KMS-11 (cell line): ENCODE data around the gene ORAI2.
"Not testable (repeated sequence)": the region's sequence is repeated elsewhere in the genome, so short reads cannot be mapped to it uniquely, and the experiment has no call there.

Source experiments
- H2AFZ ChIP-seq: fragments of 200-600 bp; sonication (generic); 2 replicates; pipeline ENCODE4 v1.6.1; 2016; ENCODE audit warnings: antibody characterized with exemption, mixed run types, low read depth
- H3K27ac ChIP-seq: fragments of 200-600 bp; sonication (generic); 2 replicates; pipeline ENCODE4 v1.6.1; 2016; ENCODE audit warnings: mild to moderate bottlenecking, mixed run types
- H3K27me3 ChIP-seq: fragments of 200-600 bp; sonication (generic); 2 replicates; pipeline ENCODE4 v1.6.1; 2017; ENCODE audit warnings: mild to moderate bottlenecking, low read depth, mixed run types, moderate library complexity; ENCODE audit not compliant: insufficient read depth
- H3K36me3 ChIP-seq: fragments of 200-600 bp; sonication (generic); 2 replicates; pipeline ENCODE4 v1.6.1; 2017; ENCODE audit warnings: mild to moderate bottlenecking, mixed run types; ENCODE audit not compliant: insufficient read depth
- H3K4me1 ChIP-seq: fragments of 200-600 bp; sonication (generic); 2 replicates; pipeline ENCODE4 v1.6.1; 2016; ENCODE audit warnings: mild to moderate bottlenecking, low read depth, mixed run types; ENCODE audit not compliant: poor library complexity, severe bottlenecking
- H3K4me2 ChIP-seq: fragments of 200-600 bp; sonication (generic); 2 replicates; pipeline ENCODE4 v1.7.0; 2016; ENCODE audit warnings: mild to moderate bottlenecking, mixed run types
- H3K4me3 ChIP-seq: fragments of 200-600 bp; sonication (generic); IDR thresholded peaks from 2 replicates; pipeline ENCODE4 v1.6.1; 2017; ENCODE audit warnings: low read depth, low read length, mixed read lengths; ENCODE audit not compliant: insufficient read depth
- H3K79me2 ChIP-seq: fragments of 200-600 bp; sonication (generic); 2 replicates; pipeline ENCODE4 v1.6.1; 2016; ENCODE audit warnings: low read depth, mixed run types; ENCODE audit not compliant: insufficient read depth
- H3K9ac ChIP-seq: fragments of 200-600 bp; sonication (generic); 2 replicates; pipeline ENCODE4 v1.6.1; 2016; ENCODE audit warnings: mild to moderate bottlenecking, mixed run types
- H4K20me1 ChIP-seq: fragments of 200-600 bp; sonication (generic); 2 replicates; pipeline ENCODE4 v1.6.1; 2016; ENCODE audit warnings: mild to moderate bottlenecking, mixed run types; ENCODE audit not compliant: insufficient read depth

The ORAI2 gene

GRCh38 chr7:102498321-102498720 is 64.9 kb downstream of the ORAI2 start:
- not testable (repeated sequence) for H3K27ac ChIP-seq, H3K27me3 ChIP-seq, H3K79me2 ChIP-seq, H4K20me1 ChIP-seq, H3K36me3 ChIP-seq, H3K4me1 ChIP-seq, H3K4me3 ChIP-seq, H3K9ac ChIP-seq, H3K4me2 ChIP-seq, H2AFZ ChIP-seq

- H3K27me3 ChIP-seq, H3K27ac ChIP-seq, H3K4me3 ChIP-seq, H4K20me1 ChIP-seq, H3K36me3 ChIP-seq, H3K4me1 ChIP-seq, H3K79me2 ChIP-seq, H2AFZ ChIP-seq, H3K4me2 ChIP-seq, H3K9ac ChIP-seq: not testable (repeated sequence)
Observed at GRCh38 chr7:102503141-102503540, 69.8 kb downstream of the ORAI2 start.

DNA sequence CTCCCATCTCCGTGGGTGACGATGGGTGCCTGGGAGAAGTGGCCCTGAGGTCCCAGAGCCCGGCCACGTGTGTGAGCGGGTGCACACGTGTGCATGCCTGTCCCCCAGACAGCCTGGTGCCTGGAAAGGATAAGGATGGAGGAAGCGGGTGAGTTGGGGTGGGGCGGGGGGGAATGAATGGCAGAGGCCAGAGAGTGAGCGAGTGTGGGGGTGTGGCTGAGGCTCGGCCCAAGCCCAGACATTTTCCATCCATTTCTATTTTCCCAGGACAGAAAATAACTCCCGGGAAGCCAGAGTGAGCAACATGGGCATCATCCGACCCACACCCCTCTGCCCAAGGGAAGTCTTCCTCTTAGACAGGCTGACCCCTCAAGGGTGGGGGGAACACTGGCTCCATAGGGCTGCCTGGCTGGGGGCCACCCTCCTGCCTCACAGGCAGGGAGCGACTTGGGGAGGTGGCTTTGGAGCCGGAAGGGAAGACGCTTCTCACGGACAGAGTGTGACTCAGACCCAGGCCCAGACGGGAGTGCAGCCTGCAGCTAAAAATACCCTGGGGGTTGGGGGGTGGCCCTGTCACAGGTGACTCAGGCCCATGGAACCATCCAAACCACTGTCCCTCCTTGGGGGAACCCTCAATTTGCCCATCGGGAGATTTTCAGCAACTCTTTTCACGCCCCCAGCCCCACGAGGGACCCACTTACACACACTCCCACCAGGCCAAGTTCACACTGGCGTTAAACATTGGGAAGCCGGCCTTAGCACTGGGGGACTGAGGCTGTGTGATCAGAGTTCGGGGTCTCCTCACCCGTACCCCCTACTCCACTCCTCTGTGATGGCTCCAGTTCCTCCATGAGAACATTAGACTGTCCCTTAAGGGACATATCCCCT is 72.2 kb downstream of the ORAI2 start:
- not testable (repeated sequence) for H3K4me2 ChIP-seq, H2AFZ ChIP-seq, H3K27ac ChIP-seq

More for the DNA sequence above, 72.2 kb downstream of the ORAI2 start:
- H3K36me3 ChIP-seq, H3K4me3 ChIP-seq, H3K79me2 ChIP-seq, H3K4me1 ChIP-seq, H4K20me1 ChIP-seq, H3K9ac ChIP-seq, H3K27me3 ChIP-seq: not testable (repeated sequence)
